ENCODE results near the gene CARNS1. TPM values are rescaled to one million over a fixed set of nuclear protein-coding genes. Genes with fewer than 3 reads are reported as not detected.
A peak's percentile ranks its signal among the peaks of the same experiment; 100 is the strongest.

CARNS1 gene
- total RNA-seq, 1 experiment from 2014 or later: 1.3 TPM

- TF ChIP-seq, protein P1, sequence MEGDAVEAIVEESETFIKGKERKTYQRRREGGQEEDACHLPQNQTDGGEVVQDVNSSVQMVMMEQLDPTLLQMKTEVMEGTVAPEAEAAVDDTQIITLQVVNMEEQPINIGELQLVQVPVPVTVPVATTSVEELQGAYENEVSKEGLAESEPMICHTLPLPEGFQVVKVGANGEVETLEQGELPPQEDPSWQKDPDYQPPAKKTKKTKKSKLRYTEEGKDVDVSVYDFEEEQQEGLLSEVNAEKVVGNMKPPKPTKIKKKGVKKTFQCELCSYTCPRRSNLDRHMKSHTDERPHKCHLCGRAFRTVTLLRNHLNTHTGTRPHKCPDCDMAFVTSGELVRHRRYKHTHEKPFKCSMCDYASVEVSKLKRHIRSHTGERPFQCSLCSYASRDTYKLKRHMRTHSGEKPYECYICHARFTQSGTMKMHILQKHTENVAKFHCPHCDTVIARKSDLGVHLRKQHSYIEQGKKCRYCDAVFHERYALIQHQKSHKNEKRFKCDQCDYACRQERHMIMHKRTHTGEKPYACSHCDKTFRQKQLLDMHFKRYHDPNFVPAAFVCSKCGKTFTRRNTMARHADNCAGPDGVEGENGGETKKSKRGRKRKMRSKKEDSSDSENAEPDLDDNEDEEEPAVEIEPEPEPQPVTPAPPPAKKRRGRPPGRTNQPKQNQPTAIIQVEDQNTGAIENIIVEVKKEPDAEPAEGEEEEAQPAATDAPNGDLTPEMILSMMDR (IDR thresholded peaks at IDR 0.05): no peak
- TF ChIP-seq TEAD1 (CRISPR knock-in tag; IDR thresholded peaks at IDR 0.05): no peak
Measured at GRCh38 chr11:67418476-67419281, 3.2 kb downstream of the CARNS1 start (continued).

DNA sequence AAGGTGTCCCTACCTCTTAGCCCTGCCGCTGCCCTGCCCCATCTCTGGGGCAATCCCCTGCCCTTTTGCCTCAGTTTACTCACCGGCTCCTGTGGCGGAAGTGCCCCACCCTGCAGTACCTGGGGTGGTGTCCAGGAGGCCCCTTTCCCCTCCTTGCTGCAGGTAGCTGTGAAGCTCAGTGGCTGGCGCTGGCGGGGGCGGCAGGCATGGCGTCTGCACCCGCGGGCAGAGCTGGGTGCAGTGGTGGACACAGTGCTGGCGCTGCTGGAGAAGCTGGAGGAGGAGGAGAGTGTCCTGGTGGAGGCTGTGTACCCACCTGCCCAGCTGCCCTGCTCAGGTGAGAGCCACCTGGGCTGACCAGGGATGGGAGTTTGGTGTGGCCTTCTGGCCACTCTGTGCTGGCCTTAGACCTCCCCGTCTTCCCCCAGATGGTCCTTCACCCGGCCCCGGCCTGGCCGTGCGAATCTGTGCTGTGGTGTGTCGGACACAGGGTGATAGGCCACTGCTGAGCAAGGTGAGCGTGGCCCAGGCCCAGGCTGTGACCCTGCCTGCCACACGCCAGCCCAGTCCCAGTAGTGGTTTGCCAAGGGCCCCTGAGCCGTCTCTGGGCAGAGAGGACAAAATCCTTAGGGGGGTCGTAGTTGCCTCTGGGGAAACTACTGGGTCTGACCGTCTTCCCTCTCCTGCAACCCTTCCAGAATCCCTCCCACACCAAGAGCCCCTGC, 4.0 kb downstream of the CARNS1 start:
- ATAC-seq: no peak
- H3K9me3 Mint-ChIP-seq: no peaks in the 10 kb centered on the region

GRCh38 chr11:67420147-67420645, 4.7 kb downstream of the CARNS1 start:
- ATAC-seq (no peak), DNase-seq (ENCODE audit: low spot score) (no peak)
- Mint-ChIP-seq H3K36me3 (no peaks in the 10 kb centered on the region), H3K27me3 (ENCODE audit: low read depth) (peaks cover 6% of the 10 kb centered on the region; the same call in 1 of the 2 replicates), H3K9me3 (no peaks in the 10 kb centered on the region), H3K4me3 (peak overlapping the region; percentile 63), H3K4me1 (peaks cover 19% of the 10 kb centered on the region), H3K27ac (no peak overlapping the region)
- ChIA-PET CTCF (interaction anchor here (0.8 to 4.1 kb wide), 8 partner anchors 18 to 209 kb away, joined by 3 to 45 read pairs (median 6); partner anchors contain the start of genes CLCF1, NUDT8, PPP1CA and TBC1D10C), POLR2A (interaction anchor here (0.8 to 2.5 kb wide), 6 partner anchors 8 to 49 kb away, joined by 3 to 11 read pairs (median 4); partner anchors contain the start of genes PPP1CA, RAD9A, RPS6KB2 and TMEM134)
- TF ChIP-seq NR2C2 (CRISPR knock-in tag; IDR thresholded peaks at IDR 0.05) (no peak), ZNF423 (CRISPR knock-in tag; IDR thresholded peaks at IDR 0.05) (peak; percentile 35; the same call in 1 of the 2 replicates)

More for the DNA sequence above, 4.0 kb downstream of the CARNS1 start:
- H3K27me3 Mint-ChIP-seq (ENCODE audit: low read depth): peaks cover 6% of the 10 kb centered on the region; the same call in 1 of the 2 replicates
- no peak overlapping the region for H3K27ac Mint-ChIP-seq
- no peaks in the 10 kb centered on the region for H3K36me3 Mint-ChIP-seq
- CTCF ChIA-PET: interaction anchor here (0.8 to 4.1 kb wide), 7 partner anchors 12 to 68 kb away, joined by 3 to 45 read pairs (median 5); partner anchors contain the start of genes PPP1CA and TBC1D10C
- no peak for DNase-seq (ENCODE audit: low spot score)
- POLR2A ChIA-PET: interaction anchor here (0.8 to 2.5 kb wide), 4 partner anchors 9 to 454 kb away, joined by 3 to 11 read pairs (median 5); partner anchors contain the start of genes PPP1CA and RPS6KB2
- TF ChIP-seq, protein P2, sequence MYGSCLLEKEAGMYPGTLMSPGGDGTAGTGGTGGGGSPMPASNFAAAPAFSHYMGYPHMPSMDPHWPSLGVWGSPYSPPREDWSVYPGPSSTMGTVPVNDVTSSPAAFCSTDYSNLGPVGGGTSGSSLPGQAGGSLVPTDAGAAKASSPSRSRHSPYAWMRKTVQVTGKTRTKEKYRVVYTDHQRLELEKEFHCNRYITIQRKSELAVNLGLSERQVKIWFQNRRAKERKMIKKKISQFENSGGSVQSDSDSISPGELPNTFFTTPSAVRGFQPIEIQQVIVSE (CRISPR knock-in tag; IDR thresholded peaks at IDR 0.05; ENCODE audit: borderline replicate concordance): no peak
- TF ChIP-seq ATF1 (CRISPR knock-in tag; IDR thresholded peaks at IDR 0.05) (no peak), JAZF1 (CRISPR knock-in tag; IDR thresholded peaks at IDR 0.05) (no peak), FOXJ3 (CRISPR knock-in tag; IDR thresholded peaks at IDR 0.05; ENCODE audit: borderline replicate concordance) (no peak)
- peaks cover 19% of the 10 kb centered on the region for H3K4me1 Mint-ChIP-seq
- H3K4me3 Mint-ChIP-seq: peak overlapping the region; percentile 29

DNA sequence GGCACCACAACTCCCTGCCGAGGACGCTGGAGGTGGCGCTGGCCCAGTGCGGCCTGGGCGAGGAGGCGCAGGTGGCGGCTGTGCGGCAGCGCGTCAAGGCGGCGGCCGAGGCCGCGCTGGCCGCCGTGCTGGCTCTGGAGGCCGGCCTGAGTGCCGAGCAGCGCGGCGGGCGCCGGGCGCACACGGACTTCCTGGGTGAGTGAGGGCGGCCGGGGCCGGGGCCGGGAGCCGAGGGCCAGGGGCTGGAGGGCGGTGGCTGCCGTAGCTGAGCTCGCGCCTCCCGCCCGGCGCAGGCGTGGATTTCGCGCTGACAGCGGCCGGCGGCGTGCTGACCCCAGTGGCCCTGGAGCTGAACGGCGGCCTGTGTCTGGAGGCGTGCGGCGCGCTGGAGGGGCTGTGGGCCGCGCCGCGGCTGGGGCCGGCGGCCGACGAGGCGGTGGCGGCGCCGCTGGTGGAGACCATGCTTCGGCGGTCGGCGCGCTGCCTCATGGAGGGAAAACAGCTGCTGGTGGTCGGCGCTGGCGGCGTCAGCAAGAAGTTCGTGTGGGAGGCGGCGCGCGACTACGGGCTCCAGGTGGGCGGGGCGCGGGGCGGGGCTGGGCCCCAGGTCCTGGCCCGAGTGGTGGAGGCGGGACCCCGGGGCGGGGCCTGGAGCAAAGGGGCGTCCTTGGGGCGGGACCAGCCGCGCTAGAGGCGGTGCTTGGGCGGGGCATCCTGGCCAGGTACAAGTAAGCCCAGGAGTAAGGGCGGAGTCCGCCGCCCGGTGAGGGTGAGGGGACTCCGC, 5.4 kb downstream of the CARNS1 start:
- POLR2A ChIA-PET: interaction anchor here (0.8 to 2.5 kb wide), 6 partner anchors 14 to 48 kb away, joined by 3 to 11 read pairs (median 4); partner anchors contain the start of genes PPP1CA, RAD9A and TMEM134
- H3K27ac Mint-ChIP-seq: peak overlapping the region; percentile 77
- TF ChIP-seq, protein P2 (CRISPR knock-in tag; IDR thresholded peaks at IDR 0.05; ENCODE audit: borderline replicate concordance): no peak
- TF ChIP-seq ATF2 (CRISPR knock-in tag; IDR thresholded peaks at IDR 0.05; ENCODE audit: borderline replicate concordance, low read depth): no peak
- TF ChIP-seq ZNF232 (CRISPR knock-in tag; IDR thresholded peaks at IDR 0.05): 0 out of 2 replicates have a peak, but pooled peaks have one; percentile 63
- peak; percentile 78 for TF ChIP-seq SP1 (CRISPR knock-in tag; conservative IDR thresholded peaks at IDR 0.05)
- no peak for TF ChIP-seq SMAD4 (CRISPR knock-in tag; IDR thresholded peaks at IDR 0.05)
- TF ChIP-seq, protein P3, sequence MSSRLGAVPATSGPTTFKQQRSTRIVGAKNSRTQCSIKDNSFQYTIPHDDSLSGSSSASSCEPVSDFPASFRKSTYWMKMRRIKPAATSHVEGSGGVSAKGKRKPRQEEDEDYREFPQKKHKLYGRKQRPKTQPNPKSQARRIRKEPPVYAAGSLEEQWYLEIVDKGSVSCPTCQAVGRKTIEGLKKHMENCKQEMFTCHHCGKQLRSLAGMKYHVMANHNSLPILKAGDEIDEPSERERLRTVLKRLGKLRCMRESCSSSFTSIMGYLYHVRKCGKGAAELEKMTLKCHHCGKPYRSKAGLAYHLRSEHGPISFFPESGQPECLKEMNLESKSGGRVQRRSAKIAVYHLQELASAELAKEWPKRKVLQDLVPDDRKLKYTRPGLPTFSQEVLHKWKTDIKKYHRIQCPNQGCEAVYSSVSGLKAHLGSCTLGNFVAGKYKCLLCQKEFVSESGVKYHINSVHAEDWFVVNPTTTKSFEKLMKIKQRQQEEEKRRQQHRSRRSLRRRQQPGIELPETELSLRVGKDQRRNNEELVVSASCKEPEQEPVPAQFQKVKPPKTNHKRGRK (CRISPR knock-in tag; IDR thresholded peaks at IDR 0.05; ENCODE audit: borderline replicate concordance): no peak
- peak; percentile 74; the same call in 1 of the 2 replicates for TF ChIP-seq CREM (CRISPR knock-in tag; IDR thresholded peaks at IDR 0.05)
- TF ChIP-seq, protein P4, sequence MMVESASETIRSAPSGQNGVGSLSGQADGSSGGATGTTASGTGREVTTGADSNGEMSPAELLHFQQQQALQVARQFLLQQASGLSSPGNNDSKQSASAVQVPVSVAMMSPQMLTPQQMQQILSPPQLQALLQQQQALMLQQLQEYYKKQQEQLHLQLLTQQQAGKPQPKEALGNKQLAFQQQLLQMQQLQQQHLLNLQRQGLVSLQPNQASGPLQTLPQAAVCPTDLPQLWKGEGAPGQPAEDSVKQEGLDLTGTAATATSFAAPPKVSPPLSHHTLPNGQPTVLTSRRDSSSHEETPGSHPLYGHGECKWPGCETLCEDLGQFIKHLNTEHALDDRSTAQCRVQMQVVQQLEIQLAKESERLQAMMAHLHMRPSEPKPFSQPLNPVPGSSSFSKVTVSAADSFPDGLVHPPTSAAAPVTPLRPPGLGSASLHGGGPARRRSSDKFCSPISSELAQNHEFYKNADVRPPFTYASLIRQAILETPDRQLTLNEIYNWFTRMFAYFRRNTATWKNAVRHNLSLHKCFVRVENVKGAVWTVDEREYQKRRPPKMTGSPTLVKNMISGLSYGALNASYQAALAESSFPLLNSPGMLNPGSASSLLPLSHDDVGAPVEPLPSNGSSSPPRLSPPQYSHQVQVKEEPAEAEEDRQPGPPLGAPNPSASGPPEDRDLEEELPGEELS (CRISPR knock-in tag; IDR thresholded peaks at IDR 0.05): peak; percentile 75

More for the DNA sequence above, 5.4 kb downstream of the CARNS1 start:
- Mint-ChIP-seq H3K4me3 (peak overlapping the region; percentile 63), H3K4me1 (peaks cover 19% of the 10 kb centered on the region), H3K27me3 (ENCODE audit: low read depth) (peaks cover 6% of the 10 kb centered on the region; the same call in 1 of the 2 replicates), H3K9me3 (no peaks in the 10 kb centered on the region), H3K36me3 (no peaks in the 10 kb centered on the region)
- CTCF ChIA-PET: interaction anchor here (0.6 to 4.1 kb wide), 10 partner anchors 18 to 209 kb away, joined by 3 to 45 read pairs (median 5); partner anchors contain the start of genes CLCF1, NUDT8, PPP1CA and TBC1D10C
- ATAC-seq: peak; percentile 96
- DNase-seq (ENCODE audit: low spot score): peak; percentile 99

Measured in WTC11 (cell line).